Testis (tissue), 3 donors: ENCODE data around the gene MAP2. TPM values are rescaled to one million over a fixed set of nuclear protein-coding genes. Genes with fewer than 3 reads are reported as not detected.

Experiments used
- DNase-seq: peaks from one replicate; pipeline ENCODE4 v3.0.0-alpha.2; 2019
- H3K27ac ChIP-seq, 2 donors: fragments of 200-600 bp; sonication (generic); one replicate each; pipeline ENCODE4 v1.5.1; 2019
- H3K27me3 ChIP-seq: fragments of 200-600 bp; sonication (generic); one replicate; pipeline ENCODE4 v1.5.1; 2019
- H3K36me3 ChIP-seq: fragments of 200-600 bp; sonication (generic); one replicate; pipeline ENCODE4 v1.5.1; 2017; ENCODE audit warnings: low read depth; ENCODE audit errors: missing control alignments
- H3K4me1 ChIP-seq: fragments of 200-600 bp; sonication (generic); one replicate; pipeline ENCODE4 v1.5.1; 2019
- H3K4me3 ChIP-seq, 2 donors: fragments of 200-600 bp; sonication (generic); one replicate each; pipeline ENCODE4 v1.5.1; 2017 to 2019
- H3K9me3 ChIP-seq: fragments of 200-600 bp; sonication (generic); one replicate; pipeline ENCODE4 v1.5.1; 2017
- POLR2A ChIP-seq: fragments of 450-650 bp; IDR thresholded peaks from one replicate; pipeline ENCODE4 v1.6.1; 2017; ENCODE audit warnings: antibody characterized with exemption, mild to moderate bottlenecking, moderate library complexity
- WGBS, 2 donors: methylation state at CpG; one replicate each; pipeline ENCODE4 v1.1.5; 2018; 5-methylcytosine and 5-hydroxymethylcytosine counted together
- intact Hi-C: fragments of 100-400 bp; cut with DNase I; formaldehyde crosslinking; loops from one replicate; pipeline ENCODE4 v1.15.1; 2023; ENCODE audit warnings: low total_unique reads
- polyA plus RNA-seq: library from polyadenylated mRNA; stranded (reverse); fragments of 350-450 nt; fragmentation: Illumina TruSeq; extraction: RNeasy Lipid Tissue Mini Kit (QIAGEN cat#74804); gene quantifications from one replicate; pipeline ENCODE4 v1.2.3, GENCODE V29; 2014; ENCODE audit warnings: low read depth, low replicate concordance; ENCODE audit not compliant: insufficient read depth
- total RNA-seq, 2 donors: library from RNA; depleted of rRNA; stranded (reverse); fragments of >200 nt; gene quantifications; one replicate each; pipeline ENCODE4 v1.2.3, GENCODE V29; 2016
- TF ChIP-seq, protein P1 (sequence below), 3 experiments: fragments of 450-650 bp in 2 of 3; fragments of 200-600 bp in 1 of 3; sonication (generic) in 1 of 3; IDR thresholded peaks; one replicate each; pipeline ENCODE4 v1.5.1; 2016 to 2019; ENCODE audit warnings: antibody characterized with exemption in 3 of 3, mild to moderate bottlenecking in 2 of 3, moderate library complexity in 1 of 3

MAP2 gene
- total and polyA plus RNA-seq, 3 donors from 2014 or later, result 15.6 to 30.9 (median 20.9) TPM

GRCh38 chr2:209685340-209685739, 261.5 kb downstream of the MAP2 start:
- intact Hi-C loops, result no loop called here
- Histone ChIP-seq H3K36me3 (no peaks in the 10 kb centered on the region), H3K4me1 (no peaks in the 10 kb centered on the region), H3K27me3 (no peaks in the 10 kb centered on the region), H3K27ac (no peak overlapping the region), H3K9me3 (no peaks in the 10 kb centered on the region), H3K4me3 (no peak overlapping the region)
- 28 to 37% methylated on average over 1 of the region's 1 CpG for WGBS, 2 donors
- no peak for DNase-seq
- TF ChIP-seq POLR2A, result no peak
- TF ChIP-seq, protein P1, sequence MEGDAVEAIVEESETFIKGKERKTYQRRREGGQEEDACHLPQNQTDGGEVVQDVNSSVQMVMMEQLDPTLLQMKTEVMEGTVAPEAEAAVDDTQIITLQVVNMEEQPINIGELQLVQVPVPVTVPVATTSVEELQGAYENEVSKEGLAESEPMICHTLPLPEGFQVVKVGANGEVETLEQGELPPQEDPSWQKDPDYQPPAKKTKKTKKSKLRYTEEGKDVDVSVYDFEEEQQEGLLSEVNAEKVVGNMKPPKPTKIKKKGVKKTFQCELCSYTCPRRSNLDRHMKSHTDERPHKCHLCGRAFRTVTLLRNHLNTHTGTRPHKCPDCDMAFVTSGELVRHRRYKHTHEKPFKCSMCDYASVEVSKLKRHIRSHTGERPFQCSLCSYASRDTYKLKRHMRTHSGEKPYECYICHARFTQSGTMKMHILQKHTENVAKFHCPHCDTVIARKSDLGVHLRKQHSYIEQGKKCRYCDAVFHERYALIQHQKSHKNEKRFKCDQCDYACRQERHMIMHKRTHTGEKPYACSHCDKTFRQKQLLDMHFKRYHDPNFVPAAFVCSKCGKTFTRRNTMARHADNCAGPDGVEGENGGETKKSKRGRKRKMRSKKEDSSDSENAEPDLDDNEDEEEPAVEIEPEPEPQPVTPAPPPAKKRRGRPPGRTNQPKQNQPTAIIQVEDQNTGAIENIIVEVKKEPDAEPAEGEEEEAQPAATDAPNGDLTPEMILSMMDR (IDR thresholded peaks at IDR 0.05), result no peak

- intact Hi-C loops, result no loop called here
- no peak for DNase-seq
- Histone ChIP-seq H3K4me1 (no peaks in the 10 kb centered on the region), H3K9me3 (no peaks in the 10 kb centered on the region), H3K36me3 (no peaks in the 10 kb centered on the region), H3K4me3 (no peak overlapping the region), H3K27me3 (no peaks in the 10 kb centered on the region), H3K27ac (no peak overlapping the region)
- 46 to 54% methylated on average over 4 of the region's 4 CpGs for WGBS, 2 donors
- TF ChIP-seq, protein P1 (IDR thresholded peaks at IDR 0.05), result no peak
- TF ChIP-seq POLR2A, result no peak
These were observed 262.1 kb downstream of the MAP2 start for GRCh38 chr2:209685963-209686362.

GRCh38 chr2:209686448-209686847, 262.6 kb downstream of the MAP2 start:
- Histone ChIP-seq H3K4me1 (no peaks in the 10 kb centered on the region), H3K27ac (no peak overlapping the region), H3K4me3 (no peak overlapping the region), H3K36me3 (no peaks in the 10 kb centered on the region), H3K9me3 (no peaks in the 10 kb centered on the region), H3K27me3 (no peaks in the 10 kb centered on the region)
- WGBS, 2 donors, result 46 to 68% methylated on average over 2 of the region's 2 CpGs
- intact Hi-C loops, result no loop called here
- no peak for DNase-seq
- TF ChIP-seq POLR2A, result no peak
- TF ChIP-seq, protein P1 (IDR thresholded peaks at IDR 0.05), result no peak

- intact Hi-C loops, result no loop called here
- no peak overlapping the region for H3K4me3 ChIP-seq
- TF ChIP-seq, protein P1 (IDR thresholded peaks at IDR 0.05), result no peak
- TF ChIP-seq POLR2A, result no peak
- H3K27ac ChIP-seq, result no peak overlapping the region
- no peaks in the 10 kb centered on the region for H3K9me3 ChIP-seq
- no peaks in the 10 kb centered on the region for H3K36me3 ChIP-seq
- DNase-seq, result no peak
- H3K27me3 ChIP-seq, result no peaks in the 10 kb centered on the region
- no peaks in the 10 kb centered on the region for H3K4me1 ChIP-seq
- 90 to 92% methylated on average over 5 to 9 of the region's 9 CpGs for WGBS, 2 donors
These were observed 263.6 kb downstream of the MAP2 start for GRCh38 chr2:209687323-209687969.

- no peak overlapping the region for H3K4me3 ChIP-seq
- no peak overlapping the region for H3K27ac ChIP-seq
- 91 to 99% methylated on average over 2 of the region's 2 CpGs for WGBS, 2 donors
- TF ChIP-seq, protein P1 (IDR thresholded peaks at IDR 0.05), result no peak
- no peak for DNase-seq
- H3K9me3 ChIP-seq, result no peaks in the 10 kb centered on the region
- H3K36me3 ChIP-seq, result no peaks in the 10 kb centered on the region
- no peaks in the 10 kb centered on the region for H3K4me1 ChIP-seq
- intact Hi-C loops, result no loop called here
- no peaks in the 10 kb centered on the region for H3K27me3 ChIP-seq
These were observed 264.5 kb downstream of the MAP2 start for GRCh38 chr2:209688385-209688784.
